ENCODE measurements around the gene MBD5.

The MBD5 gene

DNA sequence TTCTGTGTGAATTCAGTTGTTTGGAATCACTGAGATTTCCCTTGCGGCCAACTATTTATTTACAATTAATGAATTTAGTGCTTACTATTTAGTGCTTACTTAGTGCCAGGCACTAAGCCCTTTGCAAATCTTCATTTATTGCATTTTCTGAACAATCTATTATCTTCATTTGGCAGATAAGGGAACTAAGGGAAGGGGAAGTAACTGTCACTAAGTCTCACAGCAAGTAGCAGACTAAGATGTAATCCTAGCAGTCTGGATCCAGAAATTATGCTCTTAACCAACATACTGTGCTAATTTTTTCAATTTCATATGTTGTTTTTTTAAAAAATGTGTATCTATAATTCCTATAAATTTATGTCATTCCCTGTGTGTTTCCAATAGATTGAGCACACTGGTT lies 409.2 kb downstream of the MBD5 start:
- Histone ChIP-seq H4K8ac (ENCODE audit: low read length) (no peak overlapping the region), H3K79me1 (replicated peaks; ENCODE audit: low read length, poor library complexity, severe bottlenecking) (peaks cover 2% of the 10 kb centered on the region), H3K9me3 (ENCODE audit: control insufficient read depth, low read length) (no peaks in the 10 kb centered on the region), H2AK5ac (ENCODE audit: low read length, severe bottlenecking) (no peak overlapping the region), H3K27ac (ENCODE audit: low read length, poor library complexity, severe bottlenecking) (no peak overlapping the region), H3K23ac (ENCODE audit: low read length in 2 of 2) (no peak overlapping the region), H3K27me3 (ENCODE audit: control insufficient read depth in 1 of 2, insufficient read depth in 1 of 2, low read length in 2 of 2) (no peaks in the 10 kb centered on the region), H3K14ac (ENCODE audit: low read length in 2 of 2) (no peak overlapping the region), H3K4me1 (ENCODE audit: control insufficient read depth, insufficient read depth, low read depth, low read length) (no peaks in the 10 kb centered on the region), H2BK5ac (ENCODE audit: low read depth, low read length, poor library complexity, severe bottlenecking) (no peak overlapping the region), H3K4ac (ENCODE audit: low read depth in 1 of 2, low read length in 2 of 2) (no peak overlapping the region), H3K36me3 (ENCODE audit: control insufficient read depth in 1 of 2, insufficient read depth in 2 of 2, low read depth in 1 of 2, low read length in 2 of 2) (no peaks in the 10 kb centered on the region), H2BK12ac (ENCODE audit: low read length in 2 of 2) (no peak overlapping the region), H3K4me2 (ENCODE audit: low read length, poor library complexity, severe bottlenecking) (no peak overlapping the region), H3K4me3 (ENCODE audit: insufficient read depth in 1 of 2, low read depth in 1 of 2, low read length in 2 of 2) (no peak overlapping the region), H2AFZ (ENCODE audit: low read depth, low read length) (no peak overlapping the region), H2BK15ac (ENCODE audit: low read depth, poor library complexity, severe bottlenecking) (no peak overlapping the region), H3K9ac (ENCODE audit: low read length) (no peak overlapping the region), H2BK120ac (ENCODE audit: low read depth, low read length) (no peak overlapping the region), H4K91ac (ENCODE audit: low read length) (no peak overlapping the region), H3K18ac (ENCODE audit: low read depth in 1 of 2, low read length in 2 of 2) (no peak overlapping the region)
- WGBS, result no CpG with 5 or more reads among the region's 1 CpG
- no peak for DNase-seq

DNA sequence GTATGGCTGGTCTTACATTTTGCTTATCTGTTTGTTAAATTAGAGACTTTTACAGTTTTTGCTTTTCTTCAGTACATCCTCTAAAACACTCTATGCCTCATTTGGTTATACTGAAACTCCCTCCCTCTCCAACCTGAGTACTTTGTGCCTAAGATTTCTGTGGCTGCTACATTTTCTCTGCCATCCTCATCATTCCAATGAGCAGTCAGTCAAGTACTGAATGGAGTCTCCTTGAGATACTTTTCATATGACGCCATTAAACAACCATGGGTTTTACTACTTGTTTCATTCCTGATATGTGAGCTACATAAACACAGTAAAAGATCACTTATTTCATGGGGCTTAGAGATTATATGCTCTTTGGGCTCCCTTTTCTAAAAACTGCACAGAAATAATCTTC lies 427.0 kb downstream of the MBD5 start:
- H3K36me3 ChIP-seq (ENCODE audit: control insufficient read depth in 1 of 2, insufficient read depth in 2 of 2, low read depth in 1 of 2, low read length in 2 of 2), result no peaks in the 10 kb centered on the region
- H3K79me1 ChIP-seq (replicated peaks; ENCODE audit: low read length, poor library complexity, severe bottlenecking), result peaks cover 9% of the 10 kb centered on the region
- no peak overlapping the region for H4K91ac ChIP-seq (ENCODE audit: low read length)
- H3K18ac ChIP-seq (ENCODE audit: low read depth in 1 of 2, low read length in 2 of 2), result no peak overlapping the region
- no peak overlapping the region for H4K8ac ChIP-seq (ENCODE audit: low read length)
- no peak overlapping the region for H2BK12ac ChIP-seq (ENCODE audit: low read length in 2 of 2)
- H3K4me2 ChIP-seq (ENCODE audit: low read length, poor library complexity, severe bottlenecking), result no peak overlapping the region
- no peak overlapping the region for H2BK15ac ChIP-seq (ENCODE audit: low read depth, poor library complexity, severe bottlenecking)
- no peak overlapping the region for H2BK120ac ChIP-seq (ENCODE audit: low read depth, low read length)
- no peak overlapping the region for H3K27ac ChIP-seq (ENCODE audit: low read length, poor library complexity, severe bottlenecking)
- H3K9ac ChIP-seq (ENCODE audit: low read length), result no peak overlapping the region
- no peaks in the 10 kb centered on the region for H3K4me1 ChIP-seq (ENCODE audit: control insufficient read depth, insufficient read depth, low read depth, low read length)
- no peak overlapping the region for H2BK5ac ChIP-seq (ENCODE audit: low read depth, low read length, poor library complexity, severe bottlenecking)
- H3K14ac ChIP-seq (ENCODE audit: low read length in 2 of 2), result no peak overlapping the region
- H3K9me3 ChIP-seq (ENCODE audit: control insufficient read depth, low read length), result no peaks in the 10 kb centered on the region
- no peak overlapping the region for H2AFZ ChIP-seq (ENCODE audit: low read depth, low read length)
- no peaks in the 10 kb centered on the region for H3K27me3 ChIP-seq (ENCODE audit: control insufficient read depth in 1 of 2, insufficient read depth in 1 of 2, low read length in 2 of 2)
- no peak overlapping the region for H3K4me3 ChIP-seq (ENCODE audit: insufficient read depth in 1 of 2, low read depth in 1 of 2, low read length in 2 of 2)
- no peak overlapping the region for H2AK5ac ChIP-seq (ENCODE audit: low read length, severe bottlenecking)
- no peak overlapping the region for H3K23ac ChIP-seq (ENCODE audit: low read length in 2 of 2)
- no peak for DNase-seq
- no peak overlapping the region for H3K4ac ChIP-seq (ENCODE audit: low read depth in 1 of 2, low read length in 2 of 2)
- WGBS, result 100% methylated on average over 1 of the region's 1 CpG

DNA sequence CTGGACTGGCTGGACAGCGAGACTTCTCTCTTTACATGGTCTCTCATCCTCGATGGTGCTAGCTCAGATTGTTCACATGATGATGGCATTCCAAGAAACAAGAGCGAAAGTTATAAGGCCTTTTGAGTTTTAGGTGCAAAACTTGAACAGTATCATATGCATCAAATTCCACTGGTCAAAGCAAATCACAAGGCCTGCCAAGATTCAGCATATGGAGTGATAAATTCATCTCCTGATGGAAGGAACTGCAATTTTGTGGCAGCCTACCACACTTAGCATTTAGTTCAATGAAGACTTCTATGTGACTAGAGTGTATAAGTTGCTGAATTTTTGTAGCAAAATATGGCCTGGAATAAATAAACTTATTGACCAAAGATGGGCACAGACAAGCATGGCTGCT lies 429.6 kb downstream of the MBD5 start:
- Histone ChIP-seq H3K23ac (ENCODE audit: low read length in 2 of 2) (no peak overlapping the region), H3K79me1 (replicated peaks; ENCODE audit: low read length, poor library complexity, severe bottlenecking) (peaks cover 5% of the 10 kb centered on the region), H2BK5ac (ENCODE audit: low read depth, low read length, poor library complexity, severe bottlenecking) (no peak overlapping the region), H3K4me2 (ENCODE audit: low read length, poor library complexity, severe bottlenecking) (no peak overlapping the region), H3K4me1 (ENCODE audit: control insufficient read depth, insufficient read depth, low read depth, low read length) (no peaks in the 10 kb centered on the region), H2BK15ac (ENCODE audit: low read depth, poor library complexity, severe bottlenecking) (no peak overlapping the region), H3K14ac (ENCODE audit: low read length in 2 of 2) (no peak overlapping the region), H2AFZ (ENCODE audit: low read depth, low read length) (no peak overlapping the region), H3K27ac (ENCODE audit: low read length, poor library complexity, severe bottlenecking) (no peak overlapping the region), H3K9ac (ENCODE audit: low read length) (no peak overlapping the region), H2BK120ac (ENCODE audit: low read depth, low read length) (no peak overlapping the region), H4K8ac (ENCODE audit: low read length) (no peak overlapping the region), H3K9me3 (ENCODE audit: control insufficient read depth, low read length) (no peaks in the 10 kb centered on the region), H4K91ac (ENCODE audit: low read length) (no peak overlapping the region), H2AK5ac (ENCODE audit: low read length, severe bottlenecking) (no peak overlapping the region), H3K36me3 (ENCODE audit: control insufficient read depth in 1 of 2, insufficient read depth in 2 of 2, low read depth in 1 of 2, low read length in 2 of 2) (no peaks in the 10 kb centered on the region), H3K27me3 (ENCODE audit: control insufficient read depth in 1 of 2, insufficient read depth in 1 of 2, low read length in 2 of 2) (no peaks in the 10 kb centered on the region), H3K4ac (ENCODE audit: low read depth in 1 of 2, low read length in 2 of 2) (no peak overlapping the region), H3K4me3 (ENCODE audit: insufficient read depth in 1 of 2, low read depth in 1 of 2, low read length in 2 of 2) (no peak overlapping the region), H2BK12ac (ENCODE audit: low read length in 2 of 2) (no peak overlapping the region), H3K18ac (ENCODE audit: low read depth in 1 of 2, low read length in 2 of 2) (no peak overlapping the region)
- WGBS, result 97% methylated on average over 3 of the region's 3 CpGs
- no peak for DNase-seq

DNA sequence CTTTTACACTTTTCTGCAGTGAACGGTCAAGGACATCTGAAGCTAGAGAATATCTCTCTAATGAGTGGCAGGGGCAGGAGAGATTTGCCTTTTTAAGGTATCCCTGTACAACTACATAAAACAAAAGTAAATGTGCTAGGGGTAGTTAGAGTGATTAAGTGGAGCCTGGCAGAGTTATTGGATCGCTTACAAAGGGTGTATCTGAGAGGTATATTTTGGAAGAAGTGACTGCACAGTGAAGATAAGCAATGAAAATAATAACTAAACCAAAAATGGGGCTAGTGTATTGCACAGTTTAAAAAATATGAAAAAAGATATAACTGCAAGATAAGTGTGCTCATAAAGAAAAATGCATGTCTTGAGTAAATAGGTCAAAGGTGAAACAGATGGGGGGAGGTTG lies 430.2 kb downstream of the MBD5 start:
- Histone ChIP-seq H3K14ac (ENCODE audit: low read length in 2 of 2) (no peak overlapping the region), H3K36me3 (ENCODE audit: control insufficient read depth in 1 of 2, insufficient read depth in 2 of 2, low read depth in 1 of 2, low read length in 2 of 2) (no peaks in the 10 kb centered on the region), H3K4ac (ENCODE audit: low read depth in 1 of 2, low read length in 2 of 2) (no peak overlapping the region), H2BK15ac (ENCODE audit: low read depth, poor library complexity, severe bottlenecking) (no peak overlapping the region), H3K9me3 (ENCODE audit: control insufficient read depth, low read length) (no peaks in the 10 kb centered on the region), H4K91ac (ENCODE audit: low read length) (no peak overlapping the region), H3K27me3 (ENCODE audit: control insufficient read depth in 1 of 2, insufficient read depth in 1 of 2, low read length in 2 of 2) (no peaks in the 10 kb centered on the region), H2AK5ac (ENCODE audit: low read length, severe bottlenecking) (no peak overlapping the region), H2BK120ac (ENCODE audit: low read depth, low read length) (no peak overlapping the region), H4K8ac (ENCODE audit: low read length) (no peak overlapping the region), H3K4me2 (ENCODE audit: low read length, poor library complexity, severe bottlenecking) (no peak overlapping the region), H2BK5ac (ENCODE audit: low read depth, low read length, poor library complexity, severe bottlenecking) (no peak overlapping the region), H3K79me1 (replicated peaks; ENCODE audit: low read length, poor library complexity, severe bottlenecking) (peaks cover 5% of the 10 kb centered on the region), H3K9ac (ENCODE audit: low read length) (no peak overlapping the region), H3K18ac (ENCODE audit: low read depth in 1 of 2, low read length in 2 of 2) (no peak overlapping the region), H3K23ac (ENCODE audit: low read length in 2 of 2) (no peak overlapping the region), H3K27ac (ENCODE audit: low read length, poor library complexity, severe bottlenecking) (no peak overlapping the region), H2AFZ (ENCODE audit: low read depth, low read length) (no peak overlapping the region), H2BK12ac (ENCODE audit: low read length in 2 of 2) (no peak overlapping the region), H3K4me3 (ENCODE audit: insufficient read depth in 1 of 2, low read depth in 1 of 2, low read length in 2 of 2) (no peak overlapping the region), H3K4me1 (ENCODE audit: control insufficient read depth, insufficient read depth, low read depth, low read length) (no peaks in the 10 kb centered on the region)
- 90% methylated on average over 2 of the region's 2 CpGs for WGBS
- no peak for DNase-seq
